ENCODE measurements around the gene FAM200A.

Gene FAM200A

GRCh38 chr7:99525713-99526440 lies 26.0 kb downstream of the FAM200A start:
- 0 out of 2 replicates have a peak, but pooled peaks have one; percentile 28 for TF ChIP-seq CTCF (tag by site-specific recombination; IDR thresholded peaks at IDR 0.05)
- no peak for TF ChIP-seq ZNF423 (tag by site-specific recombination; IDR thresholded peaks at IDR 0.05)
- TF ChIP-seq ZNF654 (tag by site-specific recombination; IDR thresholded peaks at IDR 0.05; ENCODE audit: low read depth): peak; percentile 41
- H3K4me3 ChIP-seq (ENCODE audit: low read depth, low read length): no peak overlapping the region
- ChIA-PET POLR2A (interaction anchor here (0.6 to 1.4 kb wide), 4 partner anchors 9 to 32 kb away, joined by 3 to 5 read pairs (median 3); partner anchors contain the start of genes ZKSCAN5 and ZNF655), CTCF (interaction anchor here (0.6 to 1.7 kb wide), 12 partner anchors 8 to 602 kb away, joined by 3 to 9 read pairs (median 4); no protein-coding TSS in a partner anchor)
- no peaks in the 10 kb centered on the region for H3K4me1 ChIP-seq (ENCODE audit: control insufficient read depth, insufficient read depth, low read length)
- H3K27ac ChIP-seq (ENCODE audit: extremely low read depth, low read depth, low read length): no peak overlapping the region
- no peaks in the 10 kb centered on the region for H3K9me3 ChIP-seq (ENCODE audit: control insufficient read depth, insufficient read depth, low read depth, low read length)
- peaks cover 20 to 56% of the 10 kb centered on the region in 2 experiments for H3K36me3 ChIP-seq (ENCODE audit: control insufficient read depth in 2 of 2, insufficient read depth in 1 of 2, low read length in 2 of 2)

DNA sequence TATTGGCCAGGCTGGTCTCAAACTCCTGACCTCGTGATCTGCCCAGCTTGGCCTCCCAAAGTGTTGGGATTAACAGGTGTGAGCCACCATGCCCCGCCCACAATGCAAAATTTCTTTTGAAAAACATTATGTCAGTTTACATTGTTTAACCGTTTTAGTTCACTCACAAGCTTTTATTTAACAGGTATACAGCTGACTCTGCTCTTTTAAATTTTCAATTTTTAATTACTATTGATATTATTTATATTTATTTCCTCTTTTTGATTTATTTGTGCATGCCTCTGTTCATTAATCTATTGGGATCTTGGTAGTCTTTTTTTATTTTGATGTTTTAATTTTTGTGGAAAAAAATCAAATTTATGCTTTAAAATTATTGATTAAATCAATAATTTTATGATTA lies 30.5 kb downstream of the FAM200A start:
- peaks cover 26 to 48% of the 10 kb centered on the region in 2 experiments for H3K36me3 ChIP-seq (ENCODE audit: control insufficient read depth in 2 of 2, insufficient read depth in 1 of 2, low read length in 2 of 2)
- ChIA-PET POLR2A (interaction anchor here (1.5 kb wide), 1 partner anchor 37 kb away, joined by 3 read pairs; the partner anchor contains the start of gene ZNF655), CTCF (no interaction called here)

DNA sequence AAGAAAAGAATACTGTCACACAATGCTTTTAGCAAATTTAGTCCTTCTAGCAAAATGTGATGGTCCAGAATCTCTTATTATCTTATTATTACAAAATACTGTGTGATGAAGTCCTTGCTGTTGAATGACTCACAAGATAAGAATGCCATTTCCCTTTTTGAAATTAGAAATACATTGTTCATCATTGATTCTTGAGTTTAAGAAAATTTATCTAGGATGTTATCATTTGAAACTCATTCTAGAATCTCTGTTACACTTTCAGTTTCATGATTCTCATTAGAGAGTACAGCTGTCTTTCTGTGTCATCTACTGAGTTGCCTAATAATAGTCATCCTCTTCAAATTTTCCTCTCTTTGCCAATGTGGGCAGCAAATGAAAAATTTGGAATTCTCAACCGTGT lies 37.9 kb downstream of the FAM200A start:
- no peak overlapping the region for H3K4me3 ChIP-seq (ENCODE audit: low read depth, low read length)
- ChIA-PET CTCF (interaction anchor here (0.6 kb wide), 1 partner anchor 1540 kb away, joined by 3 read pairs; no protein-coding TSS in a partner anchor), POLR2A (no interaction called here)
- TF ChIP-seq ZBTB21 (tag by site-specific recombination; IDR thresholded peaks at IDR 0.05): no peak
- no peak for TF ChIP-seq ZNF433 (tag by site-specific recombination; IDR thresholded peaks at IDR 0.05; ENCODE audit: low read depth)
- no peak for TF ChIP-seq ZNF239 (tag by site-specific recombination; IDR thresholded peaks at IDR 0.05)
- TF ChIP-seq ZNF37A (tag by site-specific recombination; IDR thresholded peaks at IDR 0.05): no peak
- TF ChIP-seq ZNF350 (tag by site-specific recombination; IDR thresholded peaks at IDR 0.05): no peak
- TF ChIP-seq ZNF175 (tag by site-specific recombination; IDR thresholded peaks at IDR 0.05): no peak
- TF ChIP-seq, protein P1, sequence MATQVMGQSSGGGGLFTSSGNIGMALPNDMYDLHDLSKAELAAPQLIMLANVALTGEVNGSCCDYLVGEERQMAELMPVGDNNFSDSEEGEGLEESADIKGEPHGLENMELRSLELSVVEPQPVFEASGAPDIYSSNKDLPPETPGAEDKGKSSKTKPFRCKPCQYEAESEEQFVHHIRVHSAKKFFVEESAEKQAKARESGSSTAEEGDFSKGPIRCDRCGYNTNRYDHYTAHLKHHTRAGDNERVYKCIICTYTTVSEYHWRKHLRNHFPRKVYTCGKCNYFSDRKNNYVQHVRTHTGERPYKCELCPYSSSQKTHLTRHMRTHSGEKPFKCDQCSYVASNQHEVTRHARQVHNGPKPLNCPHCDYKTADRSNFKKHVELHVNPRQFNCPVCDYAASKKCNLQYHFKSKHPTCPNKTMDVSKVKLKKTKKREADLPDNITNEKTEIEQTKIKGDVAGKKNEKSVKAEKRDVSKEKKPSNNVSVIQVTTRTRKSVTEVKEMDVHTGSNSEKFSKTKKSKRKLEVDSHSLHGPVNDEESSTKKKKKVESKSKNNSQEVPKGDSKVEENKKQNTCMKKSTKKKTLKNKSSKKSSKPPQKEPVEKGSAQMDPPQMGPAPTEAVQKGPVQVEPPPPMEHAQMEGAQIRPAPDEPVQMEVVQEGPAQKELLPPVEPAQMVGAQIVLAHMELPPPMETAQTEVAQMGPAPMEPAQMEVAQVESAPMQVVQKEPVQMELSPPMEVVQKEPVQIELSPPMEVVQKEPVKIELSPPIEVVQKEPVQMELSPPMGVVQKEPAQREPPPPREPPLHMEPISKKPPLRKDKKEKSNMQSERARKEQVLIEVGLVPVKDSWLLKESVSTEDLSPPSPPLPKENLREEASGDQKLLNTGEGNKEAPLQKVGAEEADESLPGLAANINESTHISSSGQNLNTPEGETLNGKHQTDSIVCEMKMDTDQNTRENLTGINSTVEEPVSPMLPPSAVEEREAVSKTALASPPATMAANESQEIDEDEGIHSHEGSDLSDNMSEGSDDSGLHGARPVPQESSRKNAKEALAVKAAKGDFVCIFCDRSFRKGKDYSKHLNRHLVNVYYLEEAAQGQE (tag by site-specific recombination; IDR thresholded peaks at IDR 0.05): no peak
- no peak for TF ChIP-seq ZNF394 (tag by site-specific recombination; IDR thresholded peaks at IDR 0.05; ENCODE audit: borderline replicate concordance)
- no peak for TF ChIP-seq FEZF1 (tag by site-specific recombination; IDR thresholded peaks at IDR 0.05)
- no peak for TF ChIP-seq ZNF423 (tag by site-specific recombination; IDR thresholded peaks at IDR 0.05)
- TF ChIP-seq ZBTB11 (tag by site-specific recombination; conservative IDR thresholded peaks at IDR 0.05; ENCODE audit: low read depth): no peak
- TF ChIP-seq ZNF473 (tag by site-specific recombination; IDR thresholded peaks at IDR 0.05): no peak
- TF ChIP-seq ZNF266 (tag by site-specific recombination; IDR thresholded peaks at IDR 0.05; ENCODE audit: low read depth): no peak
- no peak for TF ChIP-seq ZNF514 (tag by site-specific recombination; IDR thresholded peaks at IDR 0.05)
- no peak overlapping the region for H3K27ac ChIP-seq (ENCODE audit: extremely low read depth, low read depth, low read length)
- no peaks in the 10 kb centered on the region for H3K9me3 ChIP-seq (ENCODE audit: control insufficient read depth, insufficient read depth, low read depth, low read length)
- no peaks in the 10 kb centered on the region for H3K4me1 ChIP-seq (ENCODE audit: control insufficient read depth, insufficient read depth, low read length)
- H3K36me3 ChIP-seq (ENCODE audit: control insufficient read depth in 2 of 2, insufficient read depth in 1 of 2, low read length in 2 of 2): peaks cover 32 to 42% of the 10 kb centered on the region in 2 experiments

More for the DNA sequence above, 30.5 kb downstream of the FAM200A start:
- H3K27ac ChIP-seq (ENCODE audit: extremely low read depth, low read depth, low read length): no peak overlapping the region
- H3K9me3 ChIP-seq (ENCODE audit: control insufficient read depth, insufficient read depth, low read depth, low read length): no peaks in the 10 kb centered on the region
- TF ChIP-seq SCRT2 (tag by site-specific recombination; IDR thresholded peaks at IDR 0.05) (peak; percentile 28; the same call in 1 of the 2 replicates), ZNF571 (tag by site-specific recombination; IDR thresholded peaks at IDR 0.05) (no peak)
- no peaks in the 10 kb centered on the region for H3K4me1 ChIP-seq (ENCODE audit: control insufficient read depth, insufficient read depth, low read length)
- H3K4me3 ChIP-seq (ENCODE audit: low read depth, low read length): no peak overlapping the region
